ENCODE measurements around the gene DNAH14. TPM values are rescaled to one million over a fixed set of nuclear protein-coding genes. Genes with fewer than 3 reads are reported as not detected.

The DNAH14 gene
- total and polyA plus RNA-seq, 2 of the 8 experiments (the other 6 are each of a cell fraction or from before 2014, with no cell fraction given), result 8.4 to 40.7 TPM

- no peak for TF ChIP-seq BCL11A (IDR thresholded peaks at IDR 0.05; ENCODE audit: low read depth in 2 of 2, low read length in 2 of 2)
- no peak for TF ChIP-seq CHD1 (IDR thresholded peaks at IDR 0.05; ENCODE audit: low read depth, low read length)
- TF ChIP-seq NRF1 (IDR thresholded peaks at IDR 0.05; ENCODE audit: low read depth, low read length), result no peak
- TF ChIP-seq RAD21 (IDR thresholded peaks at IDR 0.05 in 1 of 2, conservative IDR thresholded peaks at IDR 0.05 in 1 of 2; ENCODE audit: low read depth in 2 of 2, low read length in 2 of 2), result 0 out of 4 replicates have a peak, but pooled peaks of 1 of the 2 experiments have one; percentile 4
- no peak for TF ChIP-seq MAFK (IDR thresholded peaks at IDR 0.05; ENCODE audit: low read depth, low read length)
- TF ChIP-seq, protein P1, sequence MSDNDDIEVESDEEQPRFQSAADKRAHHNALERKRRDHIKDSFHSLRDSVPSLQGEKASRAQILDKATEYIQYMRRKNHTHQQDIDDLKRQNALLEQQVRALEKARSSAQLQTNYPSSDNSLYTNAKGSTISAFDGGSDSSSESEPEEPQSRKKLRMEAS (IDR thresholded peaks at IDR 0.05), result peak; percentile 40; the same call in 1 of the 2 replicates
- no peak for TF ChIP-seq SIN3A (conservative IDR thresholded peaks at IDR 0.05 in 1 of 2, IDR thresholded peaks at IDR 0.05 in 1 of 2; ENCODE audit: low read depth in 1 of 2, low read length in 2 of 2)
- TF ChIP-seq BRCA1 (IDR thresholded peaks at IDR 0.05; ENCODE audit: low read depth, low read length), result no peak
- TF ChIP-seq POLR2A (IDR thresholded peaks at IDR 0.05; ENCODE audit: control extremely low read depth in 1 of 2, low read depth in 2 of 2, low read length in 2 of 2), result no peak
- TF ChIP-seq SP2 (IDR thresholded peaks at IDR 0.05; ENCODE audit: low read length), result no peak
- no peak for TF ChIP-seq YY1 (IDR thresholded peaks at IDR 0.05; ENCODE audit: low read depth, low read length)
- no peak for TF ChIP-seq CEBPB (IDR thresholded peaks at IDR 0.05; ENCODE audit: low read depth, low read length)
- no peak for TF ChIP-seq KDM5A (IDR thresholded peaks at IDR 0.05; ENCODE audit: low read length)
- TF ChIP-seq ATF3 (IDR thresholded peaks at IDR 0.05; ENCODE audit: insufficient read depth, low read depth, low read length), result no peak
These were observed 517.1 kb downstream of the DNAH14 start (continued) for GRCh38 chr1:225446595-225446960.

Measured in H1 (cell line).